ENCODE data around the gene TACR1.

Gene TACR1

GRCh38 chr2:74999468-74999867 is 199.9 kb downstream of the TACR1 start:
- DNase-seq: no peak
- peaks cover 4% of the 10 kb centered on the region for H3K36me3 Mint-ChIP-seq (ENCODE audit: low read depth)
- TF ChIP-seq CTCF (IDR thresholded peaks at IDR 0.05): no peak
- no peak overlapping the region for H3K4me3 Mint-ChIP-seq
- H3K4me1 Mint-ChIP-seq: no peaks in the 10 kb centered on the region
- H3K27ac Mint-ChIP-seq: no peak overlapping the region
- no peaks in the 10 kb centered on the region for H3K27me3 Mint-ChIP-seq (ENCODE audit: low read depth, poor library complexity)
- no peaks in the 10 kb centered on the region for H3K9me3 Mint-ChIP-seq
